NCI-H2171 treated with DMSO at 0.1 percent for 48 hours (cell line): ENCODE data around the gene ATG10.
"Not testable (repeated sequence)": the region's sequence is repeated elsewhere in the genome, so short reads cannot be mapped to it uniquely, and the experiment has no call there.

Experiments
- DNase-seq: peaks from one replicate; lab custom pipeline; 2025; lab: John Stamatoyannopoulos, UW

The ATG10 gene

GRCh38 chr5:82129723-82130285 lies 158.0 kb downstream of the ATG10 start:
- DNase-seq, result peak; percentile 79

- DNase-seq, result no peak
Measured at GRCh38 chr5:82130602-82131001, 158.8 kb downstream of the ATG10 start.

- DNase-seq, result no peak
Measured at GRCh38 chr5:82137205-82137604, 165.4 kb downstream of the ATG10 start.

GRCh38 chr5:82139837-82140236 lies 168.0 kb downstream of the ATG10 start:
- DNase-seq, result not testable (repeated sequence)

- DNase-seq, result peak; percentile 19
Measured at GRCh38 chr5:82142217-82142841, 170.5 kb downstream of the ATG10 start.

GRCh38 chr5:82142928-82143577 lies 171.2 kb downstream of the ATG10 start:
- DNase-seq, result no peak

GRCh38 chr5:82147860-82148573 lies 176.2 kb downstream of the ATG10 start:
- DNase-seq, result no peak

- DNase-seq, result no peak
Measured at GRCh38 chr5:82149434-82149833, 177.6 kb downstream of the ATG10 start.

GRCh38 chr5:82150559-82150958 lies 178.7 kb downstream of the ATG10 start:
- DNase-seq, result no peak

- peak; percentile 43 for DNase-seq
Measured at GRCh38 chr5:82151204-82151603, 179.4 kb downstream of the ATG10 start.

- DNase-seq, result peak; percentile 46
Measured at GRCh38 chr5:82151662-82152061, 179.8 kb downstream of the ATG10 start.

- DNase-seq, result no peak
Measured at GRCh38 chr5:82152978-82153481, 181.2 kb downstream of the ATG10 start.

GRCh38 chr5:82154776-82155175 lies 183.0 kb downstream of the ATG10 start:
- no peak for DNase-seq

- DNase-seq, result no peak
Measured at GRCh38 chr5:82155305-82155704, 183.5 kb downstream of the ATG10 start.

GRCh38 chr5:82156874-82157273 lies 185.1 kb downstream of the ATG10 start:
- no peak for DNase-seq

GRCh38 chr5:82158755-82159413 lies 187.1 kb downstream of the ATG10 start:
- no peak for DNase-seq

- no peak for DNase-seq
Measured at GRCh38 chr5:82160948-82161347, 189.1 kb downstream of the ATG10 start.

- no peak for DNase-seq
Measured at GRCh38 chr5:82162573-82162972, 190.8 kb downstream of the ATG10 start.

- DNase-seq, result no peak
Measured at GRCh38 chr5:82163452-82164175, 191.8 kb downstream of the ATG10 start.

- no peak for DNase-seq
Measured at GRCh38 chr5:82164176-82164976, 192.6 kb downstream of the ATG10 start.
